ENCODE data around the gene JPH2. TPM values are rescaled to one million over a fixed set of nuclear protein-coding genes. Genes with fewer than 3 reads are reported as not detected.

JPH2 gene
- total RNA-seq, 1 donor from 2014 or later = 1.5 TPM

DNA sequence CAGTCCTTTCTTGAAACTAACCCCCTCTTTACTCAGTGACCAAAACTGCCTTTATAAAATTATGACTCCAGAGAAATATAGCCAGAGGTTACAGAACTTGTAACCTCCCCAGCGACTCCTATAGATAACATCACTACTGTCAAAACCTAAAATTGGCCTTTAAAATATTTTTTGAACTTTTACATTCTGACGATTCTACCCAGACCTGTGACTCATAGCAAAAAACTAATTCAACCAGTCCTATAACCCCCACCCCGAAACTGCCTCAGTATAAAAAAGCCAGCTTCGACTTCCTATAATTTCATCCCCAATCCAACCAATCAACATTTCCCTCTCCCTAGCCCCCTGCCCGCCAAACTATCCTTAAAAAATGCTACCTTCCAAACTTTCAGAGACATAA is 13.9 kb downstream of the JPH2 start:
- DNase-seq (ENCODE audit: low spot score) (no peak), ATAC-seq (no peak)
- intact Hi-C loops (cut with DNase I) = no loop called here

DNA sequence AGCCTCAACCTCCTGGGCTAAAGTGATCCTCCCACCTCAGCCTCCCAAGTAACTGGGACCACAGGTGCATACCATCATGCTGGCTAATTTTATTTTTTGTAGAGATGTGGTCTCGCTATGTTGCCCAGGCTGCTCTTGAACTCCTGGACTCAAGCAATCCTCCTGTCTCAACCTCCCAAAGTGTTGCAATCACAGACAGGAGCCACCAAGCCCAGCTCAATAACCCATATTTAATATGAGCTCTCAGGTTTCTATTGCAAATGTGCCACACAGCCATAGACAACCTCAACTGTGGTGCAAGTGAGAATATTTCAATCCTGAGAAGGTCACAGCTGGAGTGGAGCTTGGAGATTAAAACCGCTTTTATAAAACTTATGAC is 14.4 kb downstream of the JPH2 start:
- intact Hi-C loops (cut with DNase I) = no loop called here
- ATAC-seq (no peak), DNase-seq (ENCODE audit: low spot score) (no peak)

DNA sequence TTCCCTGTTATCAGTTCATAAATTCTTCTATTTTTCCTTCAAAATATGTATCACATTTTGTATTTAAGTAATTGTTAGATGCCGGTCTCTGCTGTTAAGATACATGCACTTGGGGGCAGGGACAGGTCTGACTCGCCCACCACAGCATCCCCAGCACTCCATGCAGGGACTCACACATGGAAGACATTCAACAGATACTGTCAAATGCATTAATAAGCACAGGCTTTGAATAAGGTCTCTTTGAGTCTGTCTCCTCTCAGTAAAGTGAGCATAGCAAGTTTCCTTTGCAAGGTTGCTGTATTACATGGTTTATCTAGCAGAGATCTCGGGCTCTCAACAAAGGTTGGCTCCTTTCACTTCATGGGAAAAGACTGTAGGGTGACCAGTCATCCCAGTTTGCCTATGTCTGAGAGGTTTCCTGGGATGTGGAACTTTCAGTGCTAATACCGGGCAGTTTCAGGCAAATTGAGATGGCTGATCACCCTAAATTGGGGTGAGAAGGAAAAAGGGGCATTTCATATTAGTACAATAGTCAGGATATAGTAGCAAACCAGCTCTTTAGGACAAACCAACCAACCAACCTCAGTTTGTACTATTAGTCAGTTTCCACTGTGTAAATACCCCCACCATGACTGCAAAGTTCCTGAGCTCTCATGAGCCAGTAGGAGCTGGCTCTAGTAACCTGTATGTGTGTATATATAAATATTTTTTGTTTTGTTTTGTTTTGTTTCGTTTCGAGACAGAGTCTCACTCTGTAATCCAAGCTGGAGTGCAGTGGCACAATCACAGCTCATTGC is 15.0 kb downstream of the JPH2 start:
- intact Hi-C loops (cut with DNase I) = no loop called here
- no peak for ATAC-seq
- no peak for DNase-seq (ENCODE audit: low spot score)

DNA sequence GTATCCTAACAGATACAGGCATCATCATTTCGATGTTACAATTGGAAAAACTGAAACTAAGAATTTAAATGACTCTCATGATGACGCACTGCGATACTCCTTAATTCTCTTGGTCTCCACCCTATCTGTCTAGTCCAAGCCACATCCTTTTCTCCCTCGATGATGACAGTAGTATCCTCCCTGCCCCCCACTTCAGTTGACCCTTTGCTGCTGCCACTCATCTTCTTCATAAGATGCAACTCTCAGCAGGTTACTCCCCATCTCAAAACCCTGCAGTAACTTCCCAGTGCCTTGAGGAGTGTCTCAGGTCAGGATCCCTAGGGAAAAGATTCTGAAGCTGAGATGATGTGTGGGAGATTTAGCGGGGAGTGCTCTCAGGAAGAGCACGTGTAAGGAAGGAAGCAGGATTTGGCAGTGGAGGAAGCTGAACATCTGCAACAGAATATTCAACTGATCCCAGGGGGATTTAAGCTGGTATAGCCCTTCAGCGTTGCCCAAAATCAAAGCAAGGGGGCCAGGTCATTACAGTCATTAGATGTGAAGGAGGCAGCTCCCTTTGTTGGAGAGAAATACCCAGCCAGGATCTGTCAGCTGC is 16.1 kb downstream of the JPH2 start:
- DNase-seq (ENCODE audit: low spot score) (no peak), ATAC-seq (no peak)
- intact Hi-C loops (cut with DNase I) = no loop called here

DNA sequence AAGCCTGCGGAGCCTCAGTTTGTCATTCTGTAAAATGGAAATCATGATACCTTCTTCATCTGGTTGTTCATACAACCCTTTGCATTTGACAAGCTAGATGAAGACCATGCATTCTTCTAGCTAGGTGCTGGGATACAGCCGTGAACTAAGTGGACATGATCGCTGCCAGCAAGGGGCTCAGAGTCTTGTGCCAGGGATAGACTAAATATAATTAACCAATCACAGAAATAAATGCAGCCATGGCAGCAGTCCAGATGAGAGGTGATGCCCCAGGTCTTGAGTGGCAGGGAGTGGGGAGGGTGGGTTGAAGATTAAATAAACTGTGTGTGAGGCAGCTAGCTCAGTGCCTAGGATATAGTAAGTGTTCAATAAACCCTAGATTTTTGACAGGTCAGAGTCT is 19.3 kb downstream of the JPH2 start:
- no peak for DNase-seq (ENCODE audit: low spot score)
- ATAC-seq = no peak
- intact Hi-C loops (cut with DNase I) = no loop called here

DNA sequence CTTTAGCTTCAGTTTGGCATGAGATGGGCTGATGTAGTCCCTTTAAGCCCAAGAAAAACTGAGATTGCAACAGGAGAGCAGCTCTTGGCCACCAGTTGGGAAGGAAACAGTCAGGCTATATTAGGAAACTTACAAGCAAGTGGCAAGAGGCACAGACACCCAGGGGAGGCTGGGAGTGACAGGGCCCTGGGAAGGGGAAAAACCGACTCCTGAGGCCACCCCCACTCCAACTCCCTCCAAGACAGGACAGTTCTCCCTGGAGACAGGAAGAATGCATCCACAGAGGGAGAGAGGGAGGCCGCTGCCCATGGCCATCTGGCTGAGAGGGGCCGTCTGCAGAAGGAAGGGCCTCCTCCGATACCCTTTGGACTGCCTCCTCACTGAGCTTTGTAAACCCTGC is 20.5 kb downstream of the JPH2 start:
- intact Hi-C loops (cut with DNase I) = no loop called here
- DNase-seq (ENCODE audit: low spot score) = no peak
- ATAC-seq = peak; percentile 20

DNA sequence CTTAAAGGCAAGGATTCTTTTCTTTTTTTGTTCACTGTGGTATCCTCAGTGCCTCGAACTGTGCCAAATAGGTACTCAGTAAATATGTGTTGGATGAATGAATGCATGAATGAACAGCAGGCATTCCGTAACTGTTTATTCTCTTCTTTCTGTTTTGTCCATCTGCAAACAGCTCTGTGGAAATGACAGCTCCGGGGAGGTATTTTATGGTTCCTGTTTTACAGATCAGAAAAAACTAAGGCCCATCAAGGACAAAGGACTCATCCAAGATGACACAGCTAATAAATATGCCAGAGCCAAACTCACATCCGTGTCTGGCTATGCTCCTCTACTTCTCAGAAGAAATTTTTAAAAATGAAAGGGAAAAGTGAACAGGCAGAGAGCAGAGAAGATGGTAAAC is 21.0 kb downstream of the JPH2 start:
- DNase-seq (ENCODE audit: low spot score) = no peak
- intact Hi-C loops (cut with DNase I) = no loop called here
- ATAC-seq = no peak

DNA sequence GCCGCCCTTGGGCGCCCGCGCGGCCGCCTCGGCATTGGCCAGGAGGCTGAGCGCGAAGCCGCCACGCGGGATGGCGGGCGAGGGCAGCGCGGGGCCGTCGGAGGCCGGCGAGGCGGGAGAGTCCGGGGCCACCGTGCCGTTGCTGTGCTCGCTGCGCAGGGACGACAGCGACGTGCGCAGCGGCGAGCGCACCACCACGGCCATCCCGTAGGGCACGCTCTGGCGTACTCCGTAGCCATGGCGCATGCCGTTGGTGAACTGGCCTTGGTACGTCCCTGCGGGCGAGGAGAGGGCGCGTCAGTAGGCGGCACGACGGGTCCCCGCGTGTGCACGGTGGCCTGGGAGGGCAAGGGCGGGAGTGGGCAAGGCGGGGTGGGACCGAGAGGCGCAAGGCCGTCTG is 26.9 kb downstream of the JPH2 start:
- intact Hi-C loops (cut with DNase I) = no loop called here
- ATAC-seq (no peak), DNase-seq (ENCODE audit: low spot score) (no peak)

DNA sequence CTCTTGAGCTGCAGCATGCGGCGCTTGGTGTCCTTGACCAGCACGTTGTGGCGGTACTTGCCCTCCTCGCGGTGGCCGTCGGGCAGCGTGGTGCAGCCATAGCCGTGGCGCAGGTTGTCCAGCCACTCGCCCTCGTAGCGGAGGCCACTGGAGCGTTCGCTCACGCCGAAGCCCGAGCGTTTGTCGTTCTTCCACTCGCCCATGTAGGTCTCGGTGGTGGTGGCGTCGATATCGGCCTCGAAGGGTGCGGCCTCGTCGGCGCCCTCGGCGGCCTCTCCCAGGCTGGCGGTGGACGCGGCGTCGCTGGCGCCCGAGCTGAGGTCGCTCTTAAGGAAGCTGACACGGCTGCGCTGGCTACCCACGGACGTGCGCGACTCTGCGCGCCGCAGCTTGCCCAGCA is 27.3 kb downstream of the JPH2 start:
- ATAC-seq = no peak
- no peak for DNase-seq (ENCODE audit: low spot score)

DNA sequence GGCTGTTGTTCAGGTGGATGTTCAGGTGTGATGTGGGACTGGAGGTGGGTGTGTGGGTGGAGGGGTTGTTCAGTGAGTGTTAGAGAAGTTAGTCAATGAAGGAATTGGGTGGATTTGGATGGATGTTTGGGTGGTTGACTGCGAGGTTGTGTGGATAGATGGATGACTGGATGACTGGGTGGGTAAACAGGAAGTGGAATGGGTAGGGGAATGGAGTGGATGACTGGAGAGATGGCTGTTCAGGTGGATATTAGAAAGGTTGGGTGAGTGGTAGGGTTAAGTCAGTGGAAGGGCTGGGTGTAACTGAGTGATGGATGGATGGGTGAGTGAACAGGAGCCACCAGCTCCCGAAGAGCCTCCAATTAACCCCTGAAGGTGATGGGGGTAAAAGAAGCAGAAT is 27.9 kb downstream of the JPH2 start:
- intact Hi-C loops (cut with DNase I) = no loop called here
- no peak for DNase-seq (ENCODE audit: low spot score)
- ATAC-seq = no peak

More for the DNA sequence above, 27.3 kb downstream of the JPH2 start:
- intact Hi-C loops (cut with DNase I) = no loop called here

DNA sequence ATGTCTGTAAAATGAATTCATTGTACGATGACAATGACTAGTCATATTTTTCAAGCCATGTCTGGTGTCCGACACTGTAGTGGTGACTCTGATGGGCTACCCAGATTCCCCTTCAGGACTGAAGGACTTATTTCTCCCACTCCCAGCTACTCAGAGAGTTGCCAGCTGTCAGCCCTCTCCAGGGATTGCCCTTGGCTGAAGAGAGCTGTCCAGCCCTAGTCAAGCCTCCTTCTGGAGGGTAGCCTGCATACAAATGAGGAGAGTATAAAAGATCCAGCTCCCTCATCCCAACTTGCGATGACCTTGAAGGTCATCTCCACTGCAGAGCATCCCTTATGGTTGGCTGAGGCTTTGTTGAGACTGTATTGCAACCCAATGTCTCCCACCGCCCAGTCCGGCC is 29.9 kb downstream of the JPH2 start:
- DNase-seq (ENCODE audit: low spot score) (no peak), ATAC-seq (no peak)
- intact Hi-C loops (cut with DNase I) = no loop called here

DNA sequence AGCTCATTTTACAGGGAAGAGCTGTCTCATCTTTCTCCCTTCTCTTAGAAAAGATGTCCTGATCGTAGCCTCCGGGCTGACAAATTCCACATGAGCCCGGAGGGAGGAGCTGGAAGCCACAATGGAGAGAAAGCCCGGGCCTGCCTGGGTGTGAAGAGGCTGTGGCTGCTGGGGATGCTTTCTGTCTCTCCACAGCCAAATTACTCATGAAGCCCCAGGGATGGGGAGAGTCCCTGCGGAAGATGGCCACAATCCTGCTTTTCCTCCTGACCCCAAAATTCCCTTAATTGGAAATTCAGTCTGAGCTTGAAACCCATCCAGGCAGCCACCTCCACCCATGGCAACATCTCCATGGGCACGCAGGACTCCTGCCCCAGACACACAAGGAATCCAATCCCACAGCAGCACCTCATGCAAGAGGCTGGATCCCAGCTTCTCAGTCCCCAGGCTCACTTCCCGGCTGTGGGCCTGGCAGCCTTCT is 32.4 kb downstream of the JPH2 start:
- ATAC-seq (no peak), DNase-seq (ENCODE audit: low spot score) (no peak)
- intact Hi-C loops (cut with DNase I) = no loop called here

DNA sequence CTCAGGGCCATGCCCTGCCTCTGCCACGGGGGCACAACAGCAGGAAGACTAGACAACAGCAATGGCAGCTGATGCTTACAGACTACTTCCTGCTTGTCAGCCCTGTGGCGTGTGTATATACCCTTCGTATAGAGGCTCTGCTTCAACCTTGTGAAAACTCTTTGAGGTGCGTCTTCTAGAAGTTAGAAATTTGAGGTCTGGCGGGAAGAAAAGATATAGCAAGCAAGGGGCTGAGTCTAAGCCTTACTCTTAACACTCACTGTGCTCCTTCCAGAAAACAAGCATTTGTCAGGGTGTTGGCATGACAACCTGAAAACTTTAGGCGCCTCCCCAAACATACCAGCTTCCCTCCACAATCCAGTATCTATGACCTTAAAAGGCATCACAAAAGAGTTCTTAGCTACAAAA is 33.3 kb downstream of the JPH2 start:
- DNase-seq (ENCODE audit: low spot score) (no peak), ATAC-seq (no peak)
- intact Hi-C loops (cut with DNase I) = no loop called here

DNA sequence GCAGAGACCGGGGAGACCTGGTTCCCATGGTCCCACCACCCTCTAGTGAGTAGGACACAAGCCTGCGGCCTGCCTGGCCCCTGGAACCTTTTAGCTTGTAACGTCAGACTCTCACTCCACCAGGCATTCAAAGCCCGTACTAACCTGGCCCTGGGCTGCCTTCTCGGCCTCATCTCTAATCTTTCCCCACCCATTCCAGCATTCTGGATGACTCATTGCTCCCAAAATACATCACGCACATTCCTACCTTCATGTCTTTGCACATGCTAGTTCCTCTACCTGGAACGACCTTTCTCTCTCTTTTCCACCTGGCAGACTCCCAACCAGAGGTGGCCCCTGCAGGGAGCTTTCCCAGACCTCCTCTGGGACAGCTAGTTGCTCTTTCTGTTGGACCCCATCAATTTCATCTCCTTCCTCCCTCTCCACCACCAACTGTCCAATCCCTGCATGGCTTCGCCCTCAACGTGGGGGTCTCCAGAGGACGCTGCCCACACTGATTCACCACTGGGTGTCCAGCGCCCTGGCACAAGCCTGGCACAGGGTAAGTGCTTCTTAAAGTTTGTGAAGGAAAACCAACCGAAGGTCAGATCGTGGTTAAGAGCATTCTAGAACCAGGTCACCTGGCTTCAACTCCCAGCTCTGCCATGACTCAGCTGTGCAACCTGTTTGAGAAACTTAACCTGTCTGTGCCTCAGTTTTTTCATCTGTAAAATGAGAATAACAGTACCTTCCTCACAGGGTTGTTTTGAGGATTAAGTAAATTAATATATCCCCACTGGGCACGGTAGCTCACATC is 35.2 kb downstream of the JPH2 start:
- no peak for ATAC-seq
- DNase-seq (ENCODE audit: low spot score) = no peak
- intact Hi-C loops (cut with DNase I) = no loop called here

DNA sequence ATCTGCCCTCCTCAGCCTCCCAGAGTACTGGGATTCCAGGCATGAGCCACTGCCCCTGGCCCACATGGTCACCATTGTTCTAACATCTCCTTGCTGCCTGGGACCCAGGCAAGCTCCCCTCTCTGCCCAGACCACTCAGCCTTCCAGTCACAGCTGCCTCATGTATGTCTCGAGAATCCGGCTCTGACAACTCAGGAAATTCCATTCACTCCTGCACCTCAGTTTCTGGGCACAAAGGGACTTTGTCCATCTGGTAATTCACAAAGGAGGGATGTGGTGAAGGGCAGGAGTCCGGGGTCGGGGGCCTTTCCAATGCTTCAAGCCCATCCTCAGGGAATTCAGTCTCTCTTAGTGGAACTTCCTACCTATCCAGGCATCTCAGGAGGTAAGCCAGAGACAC is 40.7 kb downstream of the JPH2 start:
- ATAC-seq (no peak), DNase-seq (ENCODE audit: low spot score) (no peak)
- intact Hi-C loops (cut with DNase I) = no loop called here

DNA sequence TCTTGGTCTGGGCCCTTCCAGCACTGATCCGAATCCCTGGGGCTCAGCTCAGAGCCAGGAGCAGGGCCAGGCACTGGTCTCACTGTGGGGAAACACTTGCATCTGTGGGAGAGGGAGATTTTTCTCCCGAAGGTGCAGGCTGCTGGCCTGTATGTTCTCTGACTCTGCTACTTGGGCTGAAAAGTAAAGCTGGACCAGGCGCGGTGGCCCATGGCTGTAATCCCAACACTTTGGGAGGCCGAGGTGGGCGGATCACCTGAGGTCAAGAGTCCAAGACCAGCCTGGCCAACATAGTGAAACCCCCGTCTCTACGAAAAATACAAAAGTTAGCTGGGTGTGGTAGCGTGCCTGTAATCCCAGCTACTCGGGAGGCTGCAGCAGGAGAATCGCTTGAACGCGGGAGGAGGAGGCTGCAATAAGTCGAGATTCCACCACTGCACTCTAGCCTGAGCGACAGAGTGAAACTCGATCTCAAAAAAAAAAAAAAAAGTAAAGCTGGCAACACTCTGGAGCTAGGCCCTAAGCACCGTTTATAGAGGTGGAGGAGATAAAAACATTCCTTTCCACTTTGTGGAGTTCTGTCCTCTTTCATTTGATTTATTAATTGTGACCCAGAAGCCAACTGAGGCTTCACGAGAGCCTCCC is 41.7 kb downstream of the JPH2 start:
- intact Hi-C loops (cut with DNase I) = no loop called here
- ATAC-seq = no peak
- no peak for DNase-seq (ENCODE audit: low spot score)

DNA sequence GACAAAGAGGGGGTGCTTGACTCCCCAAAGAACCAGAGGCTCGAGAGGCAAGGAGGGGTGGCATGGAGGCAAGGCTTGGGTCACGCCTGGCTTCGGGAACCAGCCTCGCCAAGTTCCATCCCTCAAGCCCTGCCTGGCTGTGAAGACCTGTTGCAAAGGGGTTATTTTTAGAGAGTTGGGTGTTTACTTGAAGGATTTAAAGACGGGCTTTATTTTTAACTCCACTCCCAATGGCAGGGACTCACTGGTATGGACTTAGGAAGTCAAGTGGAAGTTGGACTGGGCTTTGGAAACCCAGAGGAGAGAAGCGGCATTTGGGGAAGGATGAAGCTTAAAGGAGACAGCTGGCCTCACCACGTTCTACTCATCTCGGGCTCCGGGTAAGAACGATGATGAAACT is 43.1 kb downstream of the JPH2 start:
- intact Hi-C loops (cut with DNase I) = no loop called here
- DNase-seq (ENCODE audit: low spot score) (no peak), ATAC-seq (no peak)

DNA sequence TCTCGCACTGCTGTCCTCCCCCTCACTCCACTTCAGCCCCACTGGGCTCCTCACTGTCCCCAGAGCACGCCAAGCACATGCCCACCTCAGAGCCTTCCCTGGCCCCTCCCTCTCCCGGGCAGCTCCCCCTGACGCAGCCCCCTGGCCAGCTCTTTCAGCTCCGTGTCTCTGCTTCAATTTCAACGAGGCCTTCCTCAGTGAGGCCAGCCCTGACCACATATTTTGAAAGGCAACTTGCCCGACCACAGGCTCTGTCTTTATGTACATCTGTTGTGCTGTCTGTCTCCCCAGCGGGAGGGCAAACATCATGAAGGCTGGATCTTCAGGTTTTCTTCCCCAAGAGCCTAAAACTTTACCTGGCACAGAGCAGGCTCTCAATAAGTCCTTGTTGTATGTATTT is 44.6 kb downstream of the JPH2 start:
- intact Hi-C loops (cut with DNase I) = no loop called here
- no peak for ATAC-seq
- no peak for DNase-seq (ENCODE audit: low spot score)

DNA sequence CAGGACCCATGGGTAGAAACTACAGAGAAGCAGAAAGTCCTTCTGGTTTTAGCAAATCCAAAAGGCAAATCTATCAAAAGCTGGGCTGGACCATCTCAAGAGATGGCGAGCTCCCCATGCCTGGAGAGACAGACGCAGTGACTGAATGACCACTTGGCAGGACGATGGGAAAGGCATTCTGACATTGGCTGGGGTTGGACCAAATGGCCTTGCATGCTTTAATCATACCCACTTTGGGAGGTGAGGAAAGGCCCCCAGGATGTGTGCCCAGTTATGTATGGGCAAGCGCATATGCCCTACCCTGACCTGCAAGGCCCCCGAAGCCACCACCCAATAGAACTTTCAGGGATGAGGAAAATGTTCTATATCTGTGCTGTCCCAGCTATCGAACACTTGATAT is 45.1 kb downstream of the JPH2 start:
- DNase-seq (ENCODE audit: low spot score) = no peak
- ATAC-seq = no peak
- intact Hi-C loops (cut with DNase I) = no loop called here

DNA sequence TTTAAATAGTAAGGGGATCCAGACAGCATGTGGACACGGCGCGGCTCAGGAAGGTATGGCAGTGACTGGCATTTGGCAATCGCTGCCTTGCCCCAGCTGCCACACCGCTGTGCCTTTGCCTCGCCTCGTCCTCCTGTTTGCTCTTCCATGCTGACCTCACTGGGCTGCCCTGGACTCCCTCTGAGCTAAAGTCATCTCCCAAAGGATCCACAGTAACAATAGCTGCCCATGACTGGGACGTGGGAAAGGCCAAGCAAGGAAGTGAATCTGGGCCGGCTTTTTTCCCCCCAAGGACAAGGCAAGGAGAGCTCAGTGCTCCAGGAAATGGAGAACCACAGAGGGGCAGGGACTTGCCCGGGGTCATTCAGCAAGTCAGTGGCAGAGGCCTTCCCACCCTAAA is 48.1 kb downstream of the JPH2 start:
- intact Hi-C loops (cut with DNase I) = no loop called here
- DNase-seq (ENCODE audit: low spot score) (no peak), ATAC-seq (no peak)
